ENCODE measurements around the gene SEPTIN1.

SEPTIN1 gene

DNA sequence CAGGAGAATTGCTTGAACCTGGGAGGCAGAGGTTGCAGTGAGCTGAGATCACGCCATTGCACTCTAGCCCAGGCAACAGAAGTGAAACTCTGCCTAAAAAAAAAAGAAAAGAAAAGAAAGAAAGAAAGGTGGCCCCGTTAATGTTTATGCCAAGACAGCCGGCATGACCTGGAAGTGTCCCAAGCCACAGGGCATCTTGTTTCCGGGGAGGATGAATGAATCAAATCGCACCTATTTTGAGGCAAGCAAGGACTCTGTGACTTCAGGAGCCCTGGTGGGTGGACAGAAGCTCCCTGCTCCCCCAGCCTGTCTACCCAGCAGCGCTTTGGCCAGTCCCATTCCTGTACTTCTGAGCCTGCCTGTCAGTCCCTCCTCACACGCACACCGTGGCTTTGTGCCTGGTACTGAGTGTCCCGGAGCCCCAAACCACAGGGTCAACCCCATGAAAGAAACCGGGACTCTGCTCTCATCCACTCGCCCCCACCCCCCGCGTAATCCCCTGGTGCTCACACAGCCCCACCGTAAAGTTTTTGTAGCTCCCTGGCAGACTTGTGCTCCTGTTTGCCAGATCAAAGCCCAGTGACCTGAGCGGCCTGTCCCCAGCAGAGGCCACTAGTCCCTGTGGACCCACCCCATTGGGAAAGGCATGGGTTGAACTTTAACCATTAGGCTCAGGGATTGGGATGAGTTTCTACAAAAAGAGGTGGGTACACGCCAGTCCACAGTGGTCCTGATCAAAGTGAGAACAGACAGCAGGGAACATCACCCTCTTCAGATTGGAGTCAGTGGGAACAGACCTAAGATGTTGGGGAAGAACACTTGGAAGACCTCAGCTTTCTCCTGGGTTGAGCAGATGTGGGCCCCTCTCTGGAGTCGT, 46.5 kb downstream of the SEPTIN1 start:
- DNase-seq, result peak; percentile 12

DNA sequence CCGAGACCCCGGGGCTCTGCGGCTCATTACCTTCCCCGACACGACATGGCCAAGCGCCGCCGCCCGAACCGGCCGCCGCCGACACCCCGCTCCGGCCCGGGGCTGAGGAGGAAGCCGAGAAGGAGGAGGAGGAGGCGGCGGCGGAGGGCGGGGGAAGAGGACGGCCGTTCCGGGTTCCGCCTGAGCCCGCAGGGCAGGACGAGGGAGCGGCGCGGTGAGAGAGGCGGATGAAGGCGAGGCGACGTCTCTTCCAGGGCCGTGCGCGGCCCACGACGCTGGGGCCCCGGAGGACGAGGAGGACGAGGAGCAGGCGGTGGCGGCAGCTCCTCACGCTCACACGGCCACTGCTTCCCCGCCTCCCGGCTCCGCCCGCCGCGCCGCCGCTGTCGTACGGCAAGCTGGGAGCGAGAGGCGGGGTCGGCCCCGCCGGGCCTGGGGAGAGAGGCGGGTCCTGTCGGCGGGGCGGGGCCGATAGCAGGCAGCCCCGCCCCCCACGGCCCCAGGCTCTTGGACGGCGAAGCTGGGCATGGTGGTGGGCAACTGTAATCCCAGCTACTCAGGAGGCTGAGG, 47.2 kb downstream of the SEPTIN1 start:
- peak; percentile 80 for DNase-seq

DNA sequence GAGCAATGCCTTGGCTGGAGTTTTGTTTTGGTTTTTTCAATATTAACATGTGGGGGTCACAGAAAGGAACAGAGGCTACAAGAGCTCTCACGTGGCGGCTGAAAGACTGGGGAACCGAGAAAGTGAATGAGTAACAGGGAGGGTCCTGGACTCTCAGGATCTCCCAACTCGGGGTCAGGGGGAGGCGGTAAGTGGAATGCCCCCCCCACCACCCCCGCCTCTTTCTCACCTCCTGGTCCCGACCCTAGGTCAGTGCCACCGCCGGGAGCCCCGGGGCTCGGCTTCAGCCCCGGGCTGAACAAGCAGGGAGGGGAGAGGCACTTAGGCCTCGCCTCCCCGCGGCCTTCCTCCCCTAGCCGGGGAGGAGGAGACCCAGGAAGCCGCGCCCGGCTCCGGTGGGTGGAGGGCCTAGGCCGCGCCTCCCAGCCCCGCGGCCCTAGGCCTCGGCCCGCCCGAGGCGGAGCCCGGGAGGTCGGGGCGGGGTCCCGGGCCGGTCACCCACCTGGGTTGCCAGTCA, 47.8 kb downstream of the SEPTIN1 start:
- DNase-seq, result peak; percentile 82

All from fibroblast of skin of right biceps (primary cell).